DND-41 (cell line): ENCODE measurements around the gene AHSA1.
"Not testable (repeated sequence)": the region's sequence is repeated elsewhere in the genome, so short reads cannot be mapped to it uniquely, and the experiment has no call there.

ENCODE experiments used
- ATAC-seq: fragments of 200-7000 bp; cut with Tn5 transposase; 3 replicates; pipeline ENCODE4 v1.9.1; 2021; ENCODE audit warnings: low read depth; ENCODE audit not compliant: insufficient read depth
- DNase-seq: peaks from one replicate; pipeline ENCODE4 v3.0.0-alpha.2; 2020
- H2AFZ ChIP-seq: 2 replicates; pipeline ENCODE4 v1.6.0; 2012; ENCODE audit warnings: low read depth, low read length
- H3K27ac ChIP-seq: 2 replicates; pipeline ENCODE4 v1.5.1; 2012; ENCODE audit warnings: low read length, inconsistent platforms
- H3K27me3 ChIP-seq: fragments of 200-600 bp; sonication (generic); 2 replicates; pipeline ENCODE4 v1.6.0; 2012; ENCODE audit warnings: low read length, mild to moderate bottlenecking, inconsistent platforms; ENCODE audit not compliant: insufficient read depth, poor library complexity
- H3K36me3 ChIP-seq: 2 replicates; pipeline ENCODE4 v1.5.1; 2012; ENCODE audit warnings: low read length, inconsistent platforms; ENCODE audit not compliant: insufficient read depth
- H3K4me1 ChIP-seq: 2 replicates; pipeline ENCODE4 v1.5.1; 2012; ENCODE audit warnings: mild to moderate bottlenecking, low read length; ENCODE audit not compliant: insufficient read depth
- H3K4me2 ChIP-seq: 2 replicates; pipeline ENCODE4 v1.6.0; 2012; ENCODE audit warnings: mild to moderate bottlenecking, moderate library complexity, low read length, inconsistent platforms; ENCODE audit not compliant: insufficient read depth
- H3K4me3 ChIP-seq, 2 experiments: fragments of 200-600 bp in 1 of 2; shearing (Covaris generic) in 1 of 2; 2 replicates each; pipeline ENCODE4 v1.5.1; 2012 to 2016; ENCODE audit warnings: inconsistent platforms in 2 of 2, low read length in 2 of 2, mild to moderate bottlenecking in 2 of 2, low read depth in 1 of 2, moderate library complexity in 1 of 2
- H3K79me2 ChIP-seq: 2 replicates; pipeline ENCODE4 v1.6.0; 2012; ENCODE audit warnings: low read length, inconsistent platforms; ENCODE audit not compliant: insufficient read depth
- H3K9ac ChIP-seq: 2 replicates; pipeline ENCODE4 v1.6.0; 2012; ENCODE audit warnings: low read depth, mild to moderate bottlenecking, inconsistent platforms, low read length, moderate library complexity
- H3K9me3 ChIP-seq: 2 replicates; pipeline ENCODE4 v1.5.1; 2012; ENCODE audit warnings: low read length, moderate library complexity, mild to moderate bottlenecking, inconsistent platforms; ENCODE audit not compliant: insufficient read depth, severe bottlenecking
- H4K20me1 ChIP-seq: 2 replicates; pipeline ENCODE4 v1.6.0; 2012; ENCODE audit warnings: low read length; ENCODE audit not compliant: insufficient read depth
- EZH2 ChIP-seq: IDR thresholded peaks from 3 replicates; pipeline ENCODE4 v1.6.1; 2012; ENCODE audit warnings: borderline replicate concordance, low read depth, mild to moderate bottlenecking, moderate library complexity, low read length, inconsistent platforms; ENCODE audit not compliant: severe bottlenecking
- TF ChIP-seq, protein P1 (sequence below): IDR thresholded peaks from 2 replicates; pipeline ENCODE4 v1.5.1; 2012; ENCODE audit warnings: borderline replicate concordance, low read length, moderate library complexity, mild to moderate bottlenecking; ENCODE audit not compliant: poor library complexity, severe bottlenecking; ENCODE audit errors: extremely low read depth

AHSA1 gene

GRCh38 chr14:77457522-77458248, at the start of gene AHSA1, which contains the start of gene VIPAS39:
AHSA1 (plus strand) TSS chr14:77458093; CDS start chr14:77458190, 97 bp downstream.
VIPAS39 (minus strand) TSS chr14:77457601; CDS start chr14:77454102, 3,499 bp downstream.
- Histone ChIP-seq H3K9me3 (no peaks in the 10 kb centered on the region), H3K27me3 (no peaks in the 10 kb centered on the region), H3K27ac (peak within 1 kb of the TSS; percentile 99), H4K20me1 (peaks cover 36% of the 10 kb centered on the region), H3K4me3 (peak within 1 kb of the TSS; percentile 78 to 82), H3K4me1 (peaks cover 38% of the 10 kb centered on the region), H3K36me3 (peaks cover 47% of the 10 kb centered on the region), H3K79me2 (peaks cover 64% of the 10 kb centered on the region), H2AFZ (peak within 1 kb of the TSS; percentile 97), H3K4me2 (peak within 1 kb of the TSS; percentile 87), H3K9ac (peak within 1 kb of the TSS; percentile 94)
- DNase-seq (peak; percentile 96), ATAC-seq (peak; percentile 95)
- no peak for TF ChIP-seq EZH2
- TF ChIP-seq, protein P1, sequence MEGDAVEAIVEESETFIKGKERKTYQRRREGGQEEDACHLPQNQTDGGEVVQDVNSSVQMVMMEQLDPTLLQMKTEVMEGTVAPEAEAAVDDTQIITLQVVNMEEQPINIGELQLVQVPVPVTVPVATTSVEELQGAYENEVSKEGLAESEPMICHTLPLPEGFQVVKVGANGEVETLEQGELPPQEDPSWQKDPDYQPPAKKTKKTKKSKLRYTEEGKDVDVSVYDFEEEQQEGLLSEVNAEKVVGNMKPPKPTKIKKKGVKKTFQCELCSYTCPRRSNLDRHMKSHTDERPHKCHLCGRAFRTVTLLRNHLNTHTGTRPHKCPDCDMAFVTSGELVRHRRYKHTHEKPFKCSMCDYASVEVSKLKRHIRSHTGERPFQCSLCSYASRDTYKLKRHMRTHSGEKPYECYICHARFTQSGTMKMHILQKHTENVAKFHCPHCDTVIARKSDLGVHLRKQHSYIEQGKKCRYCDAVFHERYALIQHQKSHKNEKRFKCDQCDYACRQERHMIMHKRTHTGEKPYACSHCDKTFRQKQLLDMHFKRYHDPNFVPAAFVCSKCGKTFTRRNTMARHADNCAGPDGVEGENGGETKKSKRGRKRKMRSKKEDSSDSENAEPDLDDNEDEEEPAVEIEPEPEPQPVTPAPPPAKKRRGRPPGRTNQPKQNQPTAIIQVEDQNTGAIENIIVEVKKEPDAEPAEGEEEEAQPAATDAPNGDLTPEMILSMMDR, result no peak

DNA sequence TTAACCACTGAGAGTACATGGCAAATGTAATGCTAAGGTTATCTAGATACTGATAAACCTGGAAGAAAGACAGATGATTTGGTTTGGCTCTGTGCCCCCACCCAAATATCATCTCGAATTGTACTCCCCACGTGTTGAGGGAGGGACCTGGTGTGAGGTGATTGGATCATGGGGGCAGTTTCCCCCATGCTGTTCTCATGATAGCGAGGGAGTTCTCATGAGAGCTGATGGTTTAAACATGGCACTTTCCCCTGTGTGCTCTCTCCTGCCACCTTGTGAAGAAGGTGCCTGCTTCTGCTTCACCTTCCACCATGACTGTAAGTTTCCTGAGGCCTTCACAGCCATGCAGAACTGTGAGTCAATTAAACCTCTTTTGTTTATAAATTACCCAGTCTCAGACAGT, 48.8 kb upstream of the AHSA1 start:
- no peak overlapping the region for H3K9ac ChIP-seq
- TF ChIP-seq, protein P1, result peak; percentile 36
- TF ChIP-seq EZH2, result no peak
- no peak for DNase-seq
- H3K27ac ChIP-seq, result no peak overlapping the region
- H3K79me2 ChIP-seq, result no peaks in the 10 kb centered on the region
- H3K4me3 ChIP-seq, result no peak overlapping the region
- no peak for ATAC-seq
- 0 out of 2 replicates have a peak overlapping the region, but pooled peaks have one; percentile 17 for H2AFZ ChIP-seq
- H3K9me3 ChIP-seq, result no peaks in the 10 kb centered on the region
- H3K27me3 ChIP-seq, result no peaks in the 10 kb centered on the region
- H3K36me3 ChIP-seq, result no peaks in the 10 kb centered on the region
- H3K4me1 ChIP-seq, result no peaks in the 10 kb centered on the region
- H3K4me2 ChIP-seq, result no peak overlapping the region
- H4K20me1 ChIP-seq, result no peaks in the 10 kb centered on the region

DNA sequence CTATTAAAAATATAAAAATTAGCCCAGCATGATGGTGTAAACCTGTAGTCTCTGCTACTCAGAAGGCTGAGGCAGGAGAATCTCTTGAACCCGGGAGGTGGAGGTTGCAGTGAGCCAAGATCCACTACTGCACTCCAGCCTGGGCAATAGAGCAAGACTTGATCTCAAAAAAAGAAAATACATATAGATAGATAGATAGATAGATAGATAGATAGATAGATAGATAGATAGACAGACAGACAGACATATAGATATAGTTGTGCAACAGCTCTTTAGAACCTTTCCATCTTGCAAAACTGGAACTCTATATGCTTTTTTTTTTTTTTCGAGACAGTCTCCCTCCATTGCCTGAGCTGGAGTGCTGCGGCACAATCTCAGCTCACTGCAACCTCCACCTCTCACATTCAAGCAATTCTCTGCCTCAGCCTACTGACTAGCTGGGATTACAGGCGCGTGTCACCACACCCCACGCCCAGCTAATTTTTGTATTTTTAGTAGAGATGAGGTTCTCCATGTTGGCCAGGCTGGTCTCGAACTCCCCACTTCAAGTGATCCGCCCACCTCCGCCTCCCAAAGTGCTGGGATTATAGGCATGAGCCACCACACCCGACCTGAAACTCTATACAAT, 42.4 kb upstream of the AHSA1 start:
- H3K9ac ChIP-seq, H3K4me2 ChIP-seq, H3K4me3 ChIP-seq, ATAC-seq, H3K36me3 ChIP-seq, H3K27me3 ChIP-seq, H2AFZ ChIP-seq, H3K9me3 ChIP-seq, H3K4me1 ChIP-seq, H3K79me2 ChIP-seq, H4K20me1 ChIP-seq, DNase-seq, H3K27ac ChIP-seq: not testable (repeated sequence)

- H3K27ac ChIP-seq, H3K9me3 ChIP-seq, H3K36me3 ChIP-seq, H3K79me2 ChIP-seq, H3K4me2 ChIP-seq, H3K27me3 ChIP-seq, DNase-seq, ATAC-seq, H3K4me3 ChIP-seq, H3K4me1 ChIP-seq, H4K20me1 ChIP-seq, H3K9ac ChIP-seq, H2AFZ ChIP-seq: not testable (repeated sequence)
Measured at GRCh38 chr14:77416098-77416497, 41.8 kb upstream of the AHSA1 start.
